ENCODE data around the gene STXBP4.
A peak's percentile ranks its signal among the peaks of the same experiment; 100 is the strongest.

The STXBP4 gene

DNA sequence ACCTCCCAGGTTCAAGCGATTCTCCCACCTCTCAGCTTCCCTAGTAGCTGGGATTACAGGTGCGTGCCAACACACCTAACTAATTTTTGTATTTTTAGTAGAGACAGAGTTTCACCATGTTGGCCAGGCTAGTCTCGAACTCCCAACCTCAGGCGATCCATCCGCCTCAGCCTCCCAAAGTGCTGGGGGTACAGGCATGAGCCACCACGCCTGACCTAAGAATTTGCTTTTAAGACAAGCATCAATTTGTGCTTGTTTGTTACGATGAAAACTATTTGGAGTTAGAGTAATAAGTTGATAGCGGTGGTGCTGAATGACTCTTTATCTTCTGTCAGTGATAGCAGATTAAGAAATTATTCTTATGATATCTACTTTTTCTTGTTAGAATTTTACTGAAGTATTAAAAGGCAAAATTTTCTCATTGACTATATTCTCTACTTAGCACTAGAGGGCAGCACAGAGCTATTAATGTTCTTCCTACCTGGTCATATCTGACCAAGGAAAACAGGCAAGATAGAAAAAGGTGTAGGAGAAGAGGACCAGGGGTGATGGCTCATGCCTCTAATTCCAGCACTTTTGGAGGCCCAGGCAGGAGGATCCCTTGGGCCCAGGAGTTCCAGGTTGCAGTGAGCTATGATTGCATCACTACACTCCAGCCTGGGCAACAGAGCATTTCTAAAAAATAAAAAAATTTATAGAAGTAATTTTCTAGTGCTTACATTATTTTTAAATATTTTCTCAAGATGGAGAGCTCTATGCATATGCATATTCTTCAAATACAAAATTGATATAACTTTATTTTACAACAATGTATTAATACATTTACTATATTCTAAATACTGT lies 24.5 kb downstream of the STXBP4 start:
- H3K27me3 ChIP-seq (replicated peaks), result no peaks in the 10 kb centered on the region
- DNase-seq, result no peak
- no peak overlapping the region for H3K27ac ChIP-seq
- in situ Hi-C loops (cut with HindIII; ENCODE audit: low pct_ligation_motif_present, low sequenced_read_pairs), result no loop called here
- no peaks in the 10 kb centered on the region for H3K36me3 ChIP-seq (replicated peaks)
- peak; percentile 51 for TF ChIP-seq CTCF (IDR thresholded peaks at IDR 0.05; ENCODE audit: low read depth, low read length, missing control alignments)
- no peak overlapping the region for H3K4me3 ChIP-seq (ENCODE audit: low read depth, low read length)

DNA sequence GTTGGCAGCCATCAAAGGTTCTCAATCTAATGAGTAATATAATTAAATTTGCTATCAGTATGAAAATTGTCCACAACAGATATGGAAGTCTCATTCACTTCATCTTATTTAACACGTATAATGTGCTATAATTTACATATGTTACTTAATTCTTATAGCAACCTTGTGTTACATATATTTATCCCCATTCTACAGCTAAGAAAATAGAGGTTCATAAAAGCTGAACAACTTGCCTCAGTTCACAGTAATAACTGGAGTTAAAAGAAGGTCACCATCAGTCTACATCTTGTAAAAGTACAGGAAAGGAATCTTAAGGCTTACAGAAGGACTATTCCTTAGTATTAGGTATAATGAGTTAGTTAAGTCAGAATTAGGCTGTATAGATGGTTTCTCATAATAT lies 27.9 kb downstream of the STXBP4 start:
- Histone ChIP-seq H3K4me3 (ENCODE audit: low read depth, low read length) (no peak overlapping the region), H3K27me3 (replicated peaks) (no peaks in the 10 kb centered on the region), H3K36me3 (replicated peaks) (no peaks in the 10 kb centered on the region), H3K27ac (no peak overlapping the region)
- TF ChIP-seq CTCF (IDR thresholded peaks at IDR 0.05; ENCODE audit: low read depth, low read length, missing control alignments), result no peak
- in situ Hi-C loops (cut with HindIII; ENCODE audit: low pct_ligation_motif_present, low sequenced_read_pairs), result no loop called here
- DNase-seq, result no peak

DNA sequence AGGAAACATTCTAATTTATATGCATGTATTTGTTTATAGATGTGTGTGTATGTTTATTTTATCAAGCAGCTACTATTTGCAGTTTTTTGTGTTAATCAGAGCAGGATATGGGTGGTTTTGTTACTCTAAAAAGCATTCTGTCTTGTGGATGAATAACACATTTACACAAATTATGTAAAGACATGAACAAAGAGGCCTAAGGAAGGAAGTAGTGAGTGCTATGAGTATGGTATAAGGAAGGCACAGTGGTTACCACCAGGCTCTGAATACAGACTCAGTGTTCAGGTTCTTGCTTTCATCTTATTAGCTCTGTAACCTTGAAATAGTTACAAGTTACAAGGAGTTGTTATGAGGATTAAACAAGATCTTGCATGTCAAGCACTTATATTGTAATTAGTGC lies 33.9 kb downstream of the STXBP4 start:
- in situ Hi-C loops (cut with HindIII; ENCODE audit: low pct_ligation_motif_present, low sequenced_read_pairs), result no loop called here

GRCh38 chr17:55004484-55004883 lies 35.9 kb downstream of the STXBP4 start:
- no peaks in the 10 kb centered on the region for H3K27me3 ChIP-seq (replicated peaks)
- TF ChIP-seq CTCF (IDR thresholded peaks at IDR 0.05; ENCODE audit: low read depth, low read length, missing control alignments), result no peak
- no peaks in the 10 kb centered on the region for H3K36me3 ChIP-seq (replicated peaks)
- in situ Hi-C loops (cut with HindIII; ENCODE audit: low pct_ligation_motif_present, low sequenced_read_pairs), result no loop called here
- DNase-seq, result no peak
- no peak overlapping the region for H3K4me3 ChIP-seq (ENCODE audit: low read depth, low read length)
- no peak overlapping the region for H3K27ac ChIP-seq

More for the DNA sequence above, 33.9 kb downstream of the STXBP4 start:
- no peaks in the 10 kb centered on the region for H3K36me3 ChIP-seq (replicated peaks)
- no peak for TF ChIP-seq CTCF (IDR thresholded peaks at IDR 0.05; ENCODE audit: low read depth, low read length, missing control alignments)
- H3K27ac ChIP-seq, result no peak overlapping the region
- no peak for DNase-seq
- no peak overlapping the region for H3K4me3 ChIP-seq (ENCODE audit: low read depth, low read length)
- H3K27me3 ChIP-seq (replicated peaks), result no peaks in the 10 kb centered on the region

DNA sequence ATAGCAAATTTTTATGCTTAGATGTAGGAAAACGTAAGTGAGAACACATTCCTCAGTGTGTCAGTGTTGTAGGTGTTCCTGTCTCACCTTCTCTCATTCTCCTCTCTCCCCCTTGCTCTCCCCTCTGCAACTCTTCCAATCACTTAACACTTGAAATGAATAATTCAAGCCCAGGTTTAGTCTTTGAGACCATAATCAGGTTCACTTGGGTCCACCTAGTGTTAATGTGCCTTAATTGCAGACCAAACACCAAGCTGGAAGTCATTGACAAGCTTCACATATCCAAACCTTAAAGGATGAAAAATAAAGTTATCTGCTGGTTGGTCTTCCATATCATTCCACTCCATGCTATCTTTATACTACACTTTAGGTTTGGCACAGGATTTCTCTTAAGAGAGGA lies 37.0 kb downstream of the STXBP4 start:
- H3K36me3 ChIP-seq (replicated peaks), result no peaks in the 10 kb centered on the region
- no peaks in the 10 kb centered on the region for H3K27me3 ChIP-seq (replicated peaks)
- in situ Hi-C loops (cut with HindIII; ENCODE audit: low pct_ligation_motif_present, low sequenced_read_pairs), result no loop called here
- no peak overlapping the region for H3K4me3 ChIP-seq (ENCODE audit: low read depth, low read length)
- peak; percentile 46 for DNase-seq
- peak; percentile 63 for TF ChIP-seq CTCF (IDR thresholded peaks at IDR 0.05; ENCODE audit: low read depth, low read length, missing control alignments)
- H3K27ac ChIP-seq, result no peak overlapping the region

GRCh38 chr17:55023626-55024025 lies 55.1 kb downstream of the STXBP4 start:
- H3K4me3 ChIP-seq (ENCODE audit: low read depth, low read length), result no peak overlapping the region
- H3K27ac ChIP-seq, result no peak overlapping the region
- no peak for DNase-seq
- in situ Hi-C loops (cut with HindIII; ENCODE audit: low pct_ligation_motif_present, low sequenced_read_pairs), result no loop called here
- H3K36me3 ChIP-seq (replicated peaks), result no peaks in the 10 kb centered on the region
- no peaks in the 10 kb centered on the region for H3K27me3 ChIP-seq (replicated peaks)
- TF ChIP-seq CTCF (IDR thresholded peaks at IDR 0.05; ENCODE audit: low read depth, low read length, missing control alignments), result no peak
